IPS DF 6.9 (cell line): ENCODE measurements around the gene MYBPHL.
A peak's percentile ranks its signal among the peaks of the same experiment; 100 is the strongest.

ENCODE experiments used
- DNase-seq: peaks from one replicate; pipeline ENCODE4 v3.0.0-alpha.2; 2013; ENCODE audit warnings: low read depth, low spot score
- H3K27ac ChIP-seq: one replicate; pipeline ENCODE4 v1.5.1; 2013; ENCODE audit warnings: low read length, control low read depth
- H3K27me3 ChIP-seq: 2 replicates; pipeline ENCODE4 v1.6.1; 2013; ENCODE audit warnings: mild to moderate bottlenecking, low read length; ENCODE audit not compliant: control insufficient read depth, insufficient read depth
- H3K36me3 ChIP-seq: 2 replicates; pipeline ENCODE4 v1.6.1; 2013; ENCODE audit warnings: low read length; ENCODE audit not compliant: control insufficient read depth, insufficient read depth
- H3K4me1 ChIP-seq: 2 replicates; pipeline ENCODE4 v1.6.1; 2013; ENCODE audit warnings: low read length; ENCODE audit not compliant: control insufficient read depth, insufficient read depth
- H3K4me3 ChIP-seq: 2 replicates; pipeline ENCODE4 v1.5.1; 2013; ENCODE audit warnings: mild to moderate bottlenecking, low read length
- H3K9me3 ChIP-seq: 2 replicates; pipeline ENCODE4 v1.6.1; 2013; ENCODE audit warnings: low read length, inconsistent platforms; ENCODE audit not compliant: control insufficient read depth, insufficient read depth
- WGBS: extraction: QIAGEN DNeasy Blood & Tissue Kit; methylation state at CpG from one replicate; pipeline ENCODE4 v1.1.7; 2013; ENCODE audit warnings: mixed read lengths, missing lambda C conversion rate; ENCODE audit not compliant: insufficient read length, insufficient coverage; 5-methylcytosine and 5-hydroxymethylcytosine counted together

The MYBPHL gene

DNA sequence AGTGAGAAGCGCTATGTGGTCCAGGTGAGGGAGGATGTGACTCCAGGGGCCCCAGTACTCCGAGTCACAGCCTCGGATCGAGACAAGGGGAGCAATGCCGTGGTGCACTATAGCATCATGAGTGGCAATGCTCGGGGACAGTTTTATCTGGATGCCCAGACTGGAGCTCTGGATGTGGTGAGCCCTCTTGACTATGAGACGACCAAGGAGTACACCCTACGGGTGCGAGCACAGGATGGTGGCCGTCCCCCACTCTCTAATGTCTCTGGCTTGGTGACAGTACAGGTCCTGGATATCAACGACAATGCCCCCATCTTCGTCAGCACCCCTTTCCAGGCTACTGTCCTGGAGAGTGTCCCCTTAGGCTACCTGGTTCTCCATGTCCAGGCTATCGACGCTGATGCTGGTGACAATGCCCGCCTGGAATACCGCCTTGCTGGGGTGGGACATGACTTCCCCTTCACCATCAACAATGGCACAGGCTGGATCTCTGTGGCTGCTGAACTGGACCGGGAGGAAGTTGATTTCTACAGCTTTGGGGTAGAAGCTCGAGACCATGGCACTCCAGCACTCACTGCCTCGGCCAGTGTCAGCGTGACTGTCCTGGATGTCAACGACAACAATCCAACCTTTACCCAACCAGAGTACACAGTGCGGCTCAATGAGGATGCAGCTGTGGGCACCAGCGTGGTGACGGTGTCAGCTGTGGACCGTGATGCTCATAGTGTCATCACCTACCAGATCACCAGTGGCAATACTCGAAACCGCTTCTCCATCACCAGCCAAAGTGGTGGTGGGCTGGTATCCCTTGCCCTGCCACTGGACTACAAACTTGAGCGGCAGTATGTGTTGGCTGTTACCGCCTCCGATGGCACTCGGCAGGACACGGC lies 55.3 kb downstream of the MYBPHL start:
- H3K4me1 ChIP-seq: peaks cover 21% of the 10 kb centered on the region
- H3K9me3 ChIP-seq: no peaks in the 10 kb centered on the region
- H3K27ac ChIP-seq: no peak overlapping the region
- no peak overlapping the region for H3K4me3 ChIP-seq
- no peak for DNase-seq
- no CpG with 5 or more reads among the region's 32 CpGs for WGBS
- 0 out of 2 replicates have a peak, but pooled peaks cover 5% of the 10 kb centered on the region for H3K27me3 ChIP-seq
- no peaks in the 10 kb centered on the region for H3K36me3 ChIP-seq

DNA sequence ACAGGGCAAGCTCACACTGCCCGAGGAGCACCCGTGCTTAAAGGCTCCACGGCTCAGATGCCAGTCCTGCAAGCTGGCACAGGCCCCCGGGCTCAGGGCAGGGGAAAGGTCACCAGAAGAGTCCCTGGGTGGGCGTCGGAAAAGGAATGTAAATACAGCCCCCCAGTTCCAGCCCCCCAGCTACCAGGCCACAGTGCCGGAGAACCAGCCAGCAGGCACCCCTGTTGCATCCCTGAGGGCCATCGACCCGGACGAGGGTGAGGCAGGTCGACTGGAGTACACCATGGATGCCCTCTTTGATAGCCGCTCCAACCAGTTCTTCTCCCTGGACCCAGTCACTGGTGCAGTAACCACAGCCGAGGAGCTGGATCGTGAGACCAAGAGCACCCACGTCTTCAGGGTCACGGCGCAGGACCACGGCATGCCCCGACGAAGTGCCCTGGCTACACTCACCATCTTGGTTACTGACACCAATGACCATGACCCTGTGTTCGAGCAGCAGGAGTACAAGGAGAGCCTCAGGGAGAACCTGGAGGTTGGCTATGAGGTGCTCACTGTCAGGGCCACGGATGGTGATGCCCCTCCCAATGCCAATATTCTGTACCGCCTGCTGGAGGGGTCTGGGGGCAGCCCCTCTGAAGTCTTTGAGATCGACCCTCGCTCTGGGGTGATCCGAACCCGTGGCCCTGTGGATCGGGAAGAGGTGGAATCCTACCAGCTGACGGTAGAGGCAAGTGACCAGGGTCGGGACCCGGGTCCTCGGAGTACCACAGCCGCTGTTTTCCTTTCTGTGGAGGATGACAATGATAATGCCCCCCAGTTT lies 56.1 kb downstream of the MYBPHL start:
- H3K9me3 ChIP-seq: no peaks in the 10 kb centered on the region
- H3K27ac ChIP-seq: no peak overlapping the region
- no peak overlapping the region for H3K4me3 ChIP-seq
- no CpG with 5 or more reads among the region's 33 CpGs for WGBS
- H3K4me1 ChIP-seq: peaks cover 21% of the 10 kb centered on the region
- 0 out of 2 replicates have a peak, but pooled peaks cover 5% of the 10 kb centered on the region for H3K27me3 ChIP-seq
- no peak for DNase-seq
- H3K36me3 ChIP-seq: no peaks in the 10 kb centered on the region

DNA sequence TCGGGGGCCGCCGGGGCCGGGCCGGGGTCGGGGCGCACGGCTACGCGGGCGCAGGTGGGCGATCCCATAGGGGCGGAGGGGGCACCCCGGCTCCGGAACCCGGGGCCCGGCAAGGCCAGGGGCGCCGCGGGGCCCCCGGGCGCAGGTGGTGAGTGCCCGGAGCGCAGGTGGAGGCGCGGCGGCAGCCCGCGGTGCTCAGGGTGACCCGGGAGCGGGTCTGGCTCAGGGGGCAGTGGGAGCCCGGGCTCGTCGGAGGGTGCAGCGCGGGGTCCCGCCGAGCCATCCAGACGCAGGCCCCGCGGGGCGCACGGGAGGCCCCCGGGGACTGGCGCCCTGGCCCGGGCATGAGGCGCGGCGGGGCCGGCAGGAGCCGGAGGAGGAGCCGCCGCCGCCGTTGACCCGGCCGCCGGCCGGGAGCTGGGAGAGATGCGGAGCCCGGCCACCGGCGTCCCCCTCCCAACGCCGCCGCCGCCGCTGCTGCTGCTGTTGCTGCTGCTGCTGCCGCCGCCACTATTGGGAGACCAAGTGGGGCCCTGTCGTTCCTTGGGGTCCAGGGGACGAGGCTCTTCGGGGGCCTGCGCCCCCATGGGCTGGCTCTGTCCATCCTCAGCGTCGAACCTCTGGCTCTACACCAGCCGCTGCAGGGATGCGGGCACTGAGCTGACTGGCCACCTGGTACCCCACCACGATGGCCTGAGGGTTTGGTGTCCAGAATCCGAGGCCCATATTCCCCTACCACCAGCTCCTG lies 57.0 kb downstream of the MYBPHL start:
- Histone ChIP-seq H3K4me3 (peak overlapping the region; percentile 61; the same call in 1 of the 2 replicates), H3K27ac (no peak overlapping the region), H3K9me3 (no peaks in the 10 kb centered on the region), H3K27me3 (0 out of 2 replicates have a peak, but pooled peaks cover 5% of the 10 kb centered on the region), H3K4me1 (peaks cover 21% of the 10 kb centered on the region), H3K36me3 (no peaks in the 10 kb centered on the region)
- WGBS: no CpG with 5 or more reads among the region's 80 CpGs
- DNase-seq: no peak

DNA sequence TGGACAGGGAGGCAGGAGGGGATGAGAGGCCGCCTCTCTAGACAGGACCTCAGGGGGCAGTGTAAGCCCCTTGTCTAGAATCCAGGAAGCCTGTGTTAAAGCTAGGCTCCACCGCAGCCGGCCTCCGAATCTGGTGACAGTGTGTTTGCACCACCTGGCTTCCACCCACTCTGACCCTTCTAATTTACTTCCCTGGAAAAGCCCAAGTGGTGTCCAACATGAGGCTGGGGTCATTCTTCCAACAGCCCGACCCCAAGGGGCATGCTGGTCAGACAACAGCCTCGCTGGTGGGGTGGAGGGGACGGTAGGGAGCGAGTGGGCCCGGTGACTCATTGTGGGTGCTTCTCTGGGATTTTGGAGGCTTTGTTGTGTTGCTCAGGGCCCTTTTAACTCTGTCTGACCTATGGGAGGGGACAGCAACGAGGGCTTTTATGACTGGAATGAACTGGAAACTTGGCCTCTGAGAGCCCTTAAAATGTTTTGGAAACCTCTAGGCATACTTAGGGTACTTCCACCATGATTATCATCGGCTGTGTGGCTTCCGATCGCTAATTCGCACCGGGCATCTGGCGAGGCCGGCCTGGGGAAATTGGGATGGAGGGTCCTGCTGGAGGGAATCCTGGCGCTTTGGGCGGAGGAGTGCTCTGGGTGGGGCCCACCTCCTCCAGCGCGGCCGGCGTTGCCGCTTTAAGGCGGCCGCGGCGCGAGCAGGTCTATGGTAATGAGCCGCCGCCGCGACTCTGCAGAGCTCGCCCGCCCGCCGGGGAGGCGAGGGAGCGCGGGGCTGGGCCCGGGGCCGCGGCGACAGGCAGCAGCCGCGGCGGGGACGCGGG lies 57.8 kb downstream of the MYBPHL start, which contains the start of gene CELSR2:
Gene CELSR2 (plus strand): TSS at position 743 of the 833 bp plus-strand sequence. CDS start 541 bp downstream, outside the sequence.
- WGBS: no CpG with 5 or more reads among the region's 49 CpGs
- Histone ChIP-seq H3K4me1 (peaks cover 17% of the 10 kb centered on the region), H3K4me3 (peak within 1 kb of the TSS; percentile 61; the same call in 1 of the 2 replicates), H3K27ac (no peak within 1 kb of the TSS), H3K36me3 (no peaks in the 10 kb centered on the region), H3K9me3 (no peaks in the 10 kb centered on the region), H3K27me3 (0 out of 2 replicates have a peak, but pooled peaks cover 5% of the 10 kb centered on the region)
- no peak for DNase-seq

DNA sequence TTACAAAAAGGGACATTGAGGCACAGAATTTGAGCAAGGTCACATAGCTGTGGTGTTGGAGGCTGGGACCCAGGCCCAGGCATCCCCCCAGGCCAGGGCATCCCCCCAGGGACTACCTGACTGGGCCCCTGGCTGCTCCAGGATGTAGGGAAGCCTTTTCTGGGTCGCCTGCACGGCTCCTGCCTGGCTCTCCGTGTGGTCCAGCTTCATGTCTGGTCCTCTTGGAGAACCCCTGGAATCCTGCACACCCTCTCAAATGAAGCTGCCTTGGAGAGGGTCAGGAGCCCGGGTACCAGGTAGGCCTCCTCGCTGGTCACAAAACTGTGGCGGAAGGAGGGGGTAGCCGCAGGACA lies 58.4 kb downstream of the MYBPHL start:
- H3K4me3 ChIP-seq: no peak overlapping the region
- H3K36me3 ChIP-seq: no peaks in the 10 kb centered on the region
- peaks cover 13% of the 10 kb centered on the region for H3K4me1 ChIP-seq
- no peak for DNase-seq
- H3K9me3 ChIP-seq: no peaks in the 10 kb centered on the region
- H3K27ac ChIP-seq: no peak overlapping the region
- WGBS: no CpG with 5 or more reads among the region's 7 CpGs
- 0 out of 2 replicates have a peak, but pooled peaks cover 5% of the 10 kb centered on the region for H3K27me3 ChIP-seq

DNA sequence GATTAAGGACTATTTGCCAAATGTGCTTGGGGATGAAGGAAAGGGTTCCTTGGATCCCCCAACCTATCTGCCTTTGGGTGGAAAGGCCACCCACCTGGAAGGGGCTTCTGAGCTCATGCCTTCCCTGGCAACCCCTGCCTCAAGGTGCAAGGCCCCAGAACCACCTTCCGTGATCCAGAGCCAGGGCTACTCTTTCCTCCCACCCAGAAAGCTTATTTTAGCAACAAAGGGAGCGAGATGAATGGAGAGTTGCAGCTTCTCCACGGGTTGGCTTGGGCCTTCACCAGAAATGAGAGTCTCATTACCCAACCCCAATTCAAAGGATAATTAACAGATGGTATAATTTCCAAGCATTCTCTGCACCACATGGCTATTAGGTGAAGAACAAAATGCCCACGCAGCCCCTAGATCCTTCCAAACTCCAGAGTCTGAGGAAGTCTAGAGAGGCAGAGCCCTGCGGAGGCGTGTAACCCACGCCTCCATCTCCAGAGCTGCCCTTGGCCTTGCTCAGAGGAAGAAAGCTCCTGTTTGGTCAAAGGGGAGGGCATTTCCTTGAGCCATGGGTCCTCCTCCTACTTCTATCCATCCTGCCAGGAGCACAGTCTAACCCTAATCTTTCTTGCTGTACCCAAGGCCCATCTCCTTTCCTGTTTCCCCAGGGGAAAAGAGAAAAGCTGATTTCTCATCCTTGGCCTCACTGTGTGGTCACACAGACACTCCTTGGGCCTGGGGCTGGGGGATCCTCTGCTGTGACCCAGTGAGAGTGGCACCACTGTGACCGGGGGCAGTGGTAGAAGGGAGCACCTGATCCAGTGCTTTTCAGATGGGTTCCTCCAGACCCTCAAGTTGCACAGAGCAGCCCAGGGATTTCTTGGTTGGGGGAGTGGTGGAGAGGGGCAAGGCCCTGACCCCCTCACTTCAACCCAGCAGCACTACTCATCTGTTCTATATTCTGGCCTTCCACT lies 59.1 kb downstream of the MYBPHL start:
- WGBS: no CpG with 5 or more reads among the region's 8 CpGs
- Histone ChIP-seq H3K4me3 (no peak overlapping the region), H3K4me1 (peaks cover 11% of the 10 kb centered on the region; the same call in 1 of the 2 replicates), H3K36me3 (no peaks in the 10 kb centered on the region), H3K9me3 (no peaks in the 10 kb centered on the region), H3K27ac (no peak overlapping the region), H3K27me3 (0 out of 2 replicates have a peak, but pooled peaks cover 5% of the 10 kb centered on the region)
- DNase-seq: no peak

DNA sequence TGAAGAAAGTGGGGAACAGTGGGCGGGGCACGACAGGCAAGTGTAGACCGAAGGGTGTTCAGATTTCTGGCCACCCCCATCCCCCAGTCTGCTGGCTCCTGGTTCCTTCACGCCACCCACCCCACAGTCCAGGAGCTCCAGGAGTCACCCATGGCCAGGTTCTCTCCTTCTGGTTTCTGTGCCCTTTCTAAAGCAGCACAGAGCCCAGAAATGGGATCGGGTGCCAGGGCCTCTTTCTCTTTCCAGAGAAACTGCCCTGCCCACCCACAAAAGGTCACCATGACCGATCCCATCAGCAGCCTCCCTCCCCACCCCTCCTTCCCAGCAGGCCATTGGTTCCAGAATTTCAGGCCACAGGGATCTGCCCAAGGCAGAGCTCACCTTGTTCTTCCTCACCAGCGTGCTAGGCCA lies 60.7 kb downstream of the MYBPHL start:
- Histone ChIP-seq H3K4me3 (no peak overlapping the region), H3K4me1 (peaks cover 14% of the 10 kb centered on the region; the same call in 1 of the 2 replicates), H3K9me3 (no peaks in the 10 kb centered on the region), H3K27ac (no peak overlapping the region), H3K36me3 (no peaks in the 10 kb centered on the region), H3K27me3 (0 out of 2 replicates have a peak, but pooled peaks cover 5% of the 10 kb centered on the region)
- no CpG with 5 or more reads among the region's 7 CpGs for WGBS
- no peak for DNase-seq

DNA sequence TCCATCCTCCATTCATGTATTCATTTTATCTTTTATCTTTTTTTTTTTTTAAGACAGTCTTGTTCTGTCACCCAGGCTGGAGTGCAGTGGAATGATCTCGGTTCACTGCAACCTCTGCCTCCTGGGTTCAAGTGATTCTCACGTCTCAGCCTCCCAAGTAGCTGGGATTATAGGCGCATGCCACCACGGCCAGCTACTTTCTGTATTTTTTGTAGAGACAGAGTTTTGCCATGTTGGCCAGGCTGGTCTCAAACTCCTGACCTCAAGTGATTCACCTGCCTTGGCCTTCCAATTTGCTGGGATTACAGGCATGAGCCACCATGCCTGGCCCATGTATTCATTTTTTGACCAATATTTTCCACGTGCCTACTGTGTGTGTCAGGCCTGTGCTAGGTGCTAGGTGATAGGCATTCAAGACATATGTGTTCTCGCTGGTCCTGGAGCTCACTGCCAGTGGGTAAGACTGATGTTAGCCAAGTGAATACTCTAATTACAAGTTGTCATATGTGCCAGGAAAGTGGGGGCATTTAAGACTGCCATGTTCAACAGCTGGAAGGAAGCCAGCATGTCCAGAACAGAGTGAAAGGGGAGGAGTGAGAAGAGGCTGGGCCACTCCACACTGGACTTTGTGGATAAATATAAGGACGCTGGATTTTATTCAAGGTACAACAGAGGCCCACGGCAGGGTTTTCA lies 62.8 kb downstream of the MYBPHL start:
- Histone ChIP-seq H3K36me3 (no peaks in the 10 kb centered on the region), H3K4me3 (no peak overlapping the region), H3K27ac (no peak overlapping the region), H3K4me1 (peaks cover 15% of the 10 kb centered on the region; the same call in 1 of the 2 replicates), H3K27me3 (no peaks in the 10 kb centered on the region), H3K9me3 (no peaks in the 10 kb centered on the region)
- DNase-seq: no peak
- no CpG with 5 or more reads among the region's 8 CpGs for WGBS
